AG04450 (cell line): ENCODE results near the gene RGS12. TPM values are rescaled to one million over a fixed set of nuclear protein-coding genes. Genes with fewer than 3 reads are reported as not detected.

ENCODE experiments used
- CTCF ChIA-PET: fragments of 300-600, 350-600 bp; formaldehyde crosslinking; extraction: SDS; loops from one replicate; lab custom pipeline; 2022; ENCODE audit warnings: antibody characterized with exemption, inconsistent platforms; lab: Charles Lee
- POLR2A ChIA-PET: fragments of 350-600 bp; formaldehyde crosslinking; extraction: SDS; loops from one replicate; lab custom pipeline; 2021; ENCODE audit warnings: antibody characterized with exemption, inconsistent platforms; lab: Yijun Ruan, JAX
- DNase-seq: peaks from one replicate; pipeline ENCODE4 v3.0.0-alpha.2; 2011; ENCODE audit warnings: low read depth, low spot score
- H3K27ac ChIP-seq: one replicate; pipeline ENCODE4 v1.5.1; 2012; ENCODE audit warnings: low read depth, low read length, control low read depth
- H3K27me3 ChIP-seq: one replicate; pipeline ENCODE4 v1.6.0; 2012; ENCODE audit warnings: low read length; ENCODE audit not compliant: control insufficient read depth, insufficient read depth
- H3K4me3 ChIP-seq: 2 replicates; pipeline ENCODE4 v1.5.1; 2011; ENCODE audit warnings: mild to moderate bottlenecking, low read depth, low read length, control low read depth
- H3K9me3 ChIP-seq: 2 replicates; pipeline ENCODE4 v1.5.1; 2012; ENCODE audit warnings: low read length; ENCODE audit not compliant: control insufficient read depth, insufficient read depth
- polyA plus RNA-seq: library from polyadenylated mRNA; depleted of rRNA; stranded (reverse); fragments of >200 nt; gene quantifications from 2 replicates; pipeline ENCODE4 v1.2.3, GENCODE V29; 2011
- TF ChIP-seq, protein P1 (sequence below): IDR thresholded peaks from 2 replicates; pipeline ENCODE4 v1.5.1; 2011; ENCODE audit warnings: low read depth, low read length, control low read depth, inconsistent platforms

The RGS12 gene
- polyA plus RNA-seq, 1 experiment = 12.5 TPM

DNA sequence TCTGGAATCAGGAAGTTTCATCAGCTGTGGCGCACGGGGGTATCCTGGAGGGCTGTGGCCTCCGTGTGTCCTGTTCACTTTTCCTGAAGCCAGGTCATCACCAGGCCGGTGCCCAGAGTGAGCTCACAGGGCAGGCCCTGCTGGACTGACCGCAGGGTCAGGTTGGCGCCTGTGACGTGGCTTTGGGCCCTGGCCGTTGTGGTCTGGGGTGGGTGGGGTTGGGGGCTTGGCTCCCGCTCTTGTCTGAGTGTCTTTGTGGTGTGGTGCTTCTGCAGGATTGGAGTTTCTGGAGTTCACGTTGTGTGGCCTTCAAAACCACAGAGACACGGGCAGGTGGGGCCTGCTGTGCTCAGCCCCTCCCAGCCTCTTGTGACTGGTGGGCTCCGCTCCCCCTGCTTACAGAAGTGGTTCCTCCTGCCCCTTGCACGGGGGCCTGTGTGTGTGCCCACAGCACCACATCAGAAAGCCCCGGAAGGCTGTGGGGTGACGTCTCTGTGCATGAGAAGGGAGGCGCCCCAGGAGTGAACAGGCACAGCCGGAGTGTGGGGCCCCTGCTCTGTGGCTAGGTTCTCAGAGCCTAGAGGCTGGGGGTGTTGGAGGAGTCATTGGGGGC is 9.5 kb downstream of the RGS12 start:
- Histone ChIP-seq H3K27me3 (no peaks in the 10 kb centered on the region), H3K4me3 (no peak overlapping the region), H3K27ac (no peak overlapping the region), H3K9me3 (peaks cover 7% of the 10 kb centered on the region)
- CTCF ChIA-PET = no interaction called here
- POLR2A ChIA-PET = no interaction called here
- DNase-seq = no peak
- TF ChIP-seq, protein P1, sequence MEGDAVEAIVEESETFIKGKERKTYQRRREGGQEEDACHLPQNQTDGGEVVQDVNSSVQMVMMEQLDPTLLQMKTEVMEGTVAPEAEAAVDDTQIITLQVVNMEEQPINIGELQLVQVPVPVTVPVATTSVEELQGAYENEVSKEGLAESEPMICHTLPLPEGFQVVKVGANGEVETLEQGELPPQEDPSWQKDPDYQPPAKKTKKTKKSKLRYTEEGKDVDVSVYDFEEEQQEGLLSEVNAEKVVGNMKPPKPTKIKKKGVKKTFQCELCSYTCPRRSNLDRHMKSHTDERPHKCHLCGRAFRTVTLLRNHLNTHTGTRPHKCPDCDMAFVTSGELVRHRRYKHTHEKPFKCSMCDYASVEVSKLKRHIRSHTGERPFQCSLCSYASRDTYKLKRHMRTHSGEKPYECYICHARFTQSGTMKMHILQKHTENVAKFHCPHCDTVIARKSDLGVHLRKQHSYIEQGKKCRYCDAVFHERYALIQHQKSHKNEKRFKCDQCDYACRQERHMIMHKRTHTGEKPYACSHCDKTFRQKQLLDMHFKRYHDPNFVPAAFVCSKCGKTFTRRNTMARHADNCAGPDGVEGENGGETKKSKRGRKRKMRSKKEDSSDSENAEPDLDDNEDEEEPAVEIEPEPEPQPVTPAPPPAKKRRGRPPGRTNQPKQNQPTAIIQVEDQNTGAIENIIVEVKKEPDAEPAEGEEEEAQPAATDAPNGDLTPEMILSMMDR = no peak

DNA sequence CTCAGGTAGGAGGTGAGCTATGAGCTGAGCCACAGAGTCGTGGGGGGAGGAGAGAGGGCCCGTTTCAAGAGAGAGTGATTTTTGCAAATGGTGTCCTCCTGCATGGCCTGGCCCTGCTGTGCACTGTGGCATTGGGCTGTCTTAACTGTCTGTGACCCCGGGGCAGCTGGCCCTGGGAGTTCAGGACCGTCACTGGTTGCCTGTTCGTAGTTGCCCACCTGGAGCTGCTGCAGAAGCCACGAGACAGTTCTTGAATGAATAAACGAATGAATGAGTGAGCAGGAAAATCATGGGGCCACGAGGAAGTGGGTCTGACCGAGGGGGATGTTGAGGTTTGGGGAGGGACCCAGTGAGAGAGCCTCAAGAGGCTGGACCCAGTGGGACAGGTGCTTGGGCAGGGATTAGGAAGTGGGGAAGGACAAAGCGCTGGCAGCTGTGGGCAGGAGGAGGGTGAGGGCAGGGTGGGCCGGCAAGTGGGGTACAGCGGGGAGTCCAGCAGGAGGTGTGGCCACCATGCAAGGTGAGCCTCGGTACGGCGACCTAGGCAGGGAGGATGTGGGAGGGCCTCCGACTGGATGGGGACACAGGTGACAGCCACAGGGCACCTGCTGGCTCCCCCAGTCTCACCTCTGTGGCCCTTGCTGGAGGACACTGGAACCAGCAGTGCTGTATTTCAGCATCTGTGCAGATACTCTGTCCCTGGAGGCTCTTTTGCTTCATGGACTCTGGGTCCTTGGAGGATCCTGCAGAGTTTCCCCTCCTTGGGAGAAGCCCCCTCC is 10.2 kb downstream of the RGS12 start:
- no peak overlapping the region for H3K27ac ChIP-seq
- H3K9me3 ChIP-seq = 0 out of 2 replicates have a peak, but pooled peaks cover under 1% of the 10 kb centered on the region
- TF ChIP-seq, protein P1 = no peak
- ChIA-PET CTCF (no interaction called here), POLR2A (no interaction called here)
- DNase-seq = no peak
- H3K27me3 ChIP-seq = no peaks in the 10 kb centered on the region
- no peak overlapping the region for H3K4me3 ChIP-seq

DNA sequence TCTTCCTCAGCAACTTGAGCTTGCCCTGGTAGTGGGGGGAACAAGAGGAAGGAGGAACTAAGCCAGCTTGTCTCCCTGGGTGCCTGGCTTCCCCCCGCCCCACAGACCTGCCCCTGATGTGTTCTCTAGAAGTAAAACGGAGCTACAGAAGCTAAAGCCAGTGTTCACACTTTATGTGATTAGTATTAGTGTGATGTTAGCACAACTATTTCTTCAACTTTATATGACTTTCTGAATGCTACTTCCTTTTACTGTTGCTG is 10.7 kb downstream of the RGS12 start:
- no peak overlapping the region for H3K4me3 ChIP-seq
- ChIA-PET CTCF (no interaction called here), POLR2A (no interaction called here)
- DNase-seq = no peak
- no peaks in the 10 kb centered on the region for H3K9me3 ChIP-seq
- no peaks in the 10 kb centered on the region for H3K27me3 ChIP-seq
- H3K27ac ChIP-seq = no peak overlapping the region
- TF ChIP-seq, protein P1 = no peak

DNA sequence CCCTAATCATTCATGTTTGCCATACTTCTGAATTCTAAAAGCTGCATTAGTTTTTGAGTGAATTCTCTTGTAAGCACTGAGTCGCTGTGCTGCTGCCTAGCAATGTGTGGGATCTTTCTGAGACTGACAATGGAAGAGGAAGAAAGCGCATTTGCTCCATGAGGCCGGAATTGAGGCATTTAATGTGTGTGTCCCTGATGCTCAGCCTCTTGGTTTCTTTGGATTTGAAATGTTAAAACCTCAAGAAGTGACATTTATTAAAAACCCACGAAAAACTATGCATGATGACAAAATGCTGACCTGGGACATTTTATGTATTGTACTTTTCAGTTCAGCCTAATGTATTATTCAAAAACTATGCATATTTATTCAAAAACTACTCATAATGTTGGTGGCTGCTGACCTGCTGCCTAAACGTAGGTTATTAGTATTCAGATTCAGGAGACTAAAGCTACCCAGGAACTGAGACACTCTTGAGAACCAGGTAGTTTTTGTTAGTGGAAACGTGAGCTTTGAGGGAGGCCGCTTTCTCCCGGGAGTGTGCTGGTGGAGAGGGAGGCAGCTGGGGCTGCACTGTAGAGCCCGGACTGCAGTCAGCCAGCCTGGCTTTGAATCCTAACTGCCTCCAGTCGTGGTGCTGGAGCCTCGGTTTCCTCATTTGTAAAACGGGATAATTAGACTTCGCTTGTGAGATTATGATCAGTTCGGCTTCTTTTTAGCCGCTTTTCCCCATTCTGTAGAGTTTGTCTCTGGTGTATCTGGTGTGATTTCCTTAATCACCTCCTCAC is 11.3 kb downstream of the RGS12 start:
- CTCF ChIA-PET = interaction anchor here (0.8 kb wide), 1 partner anchor 176 kb away, joined by 4 read pairs; no protein-coding TSS in a partner anchor
- POLR2A ChIA-PET = interaction anchor here (0.5 to 0.6 kb wide), 2 partner anchors 8 to 90 kb away, joined by 3 to 4 read pairs; no protein-coding TSS in a partner anchor
- TF ChIP-seq, protein P1 = no peak

More for the DNA sequence above, 11.3 kb downstream of the RGS12 start:
- no peaks in the 10 kb centered on the region for H3K27me3 ChIP-seq
- H3K27ac ChIP-seq = no peak overlapping the region
- no peak overlapping the region for H3K4me3 ChIP-seq
- no peak for DNase-seq
- H3K9me3 ChIP-seq = no peaks in the 10 kb centered on the region
